ENCODE data around the gene HPCAL1.

GRCh38 chr2:10365412-10365811, 62.7 kb downstream of the HPCAL1 start:
- TF ChIP-seq CTCF (IDR thresholded peaks at IDR 0.05) (no peak), POLR2A (IDR thresholded peaks at IDR 0.05) (no peak)

All from adrenal gland (tissue), 5 donors.